HUES48 (cell line): ENCODE results near the gene PARVG.

Source experiments
- H3K27ac ChIP-seq: one replicate; pipeline ENCODE4 v1.7.0; 2013; ENCODE audit warnings: low read depth, low read length, inconsistent platforms
- H3K27me3 ChIP-seq: 2 replicates; pipeline ENCODE4 v1.6.1; 2013; ENCODE audit warnings: mild to moderate bottlenecking, low read length; ENCODE audit not compliant: control insufficient read depth, insufficient read depth
- H3K36me3 ChIP-seq: 2 replicates; pipeline ENCODE4 v1.6.1; 2013; ENCODE audit warnings: low read length; ENCODE audit not compliant: control insufficient read depth, insufficient read depth
- H3K4me1 ChIP-seq: 2 replicates; pipeline ENCODE4 v1.6.1; 2013; ENCODE audit warnings: mild to moderate bottlenecking, low read length; ENCODE audit not compliant: control insufficient read depth, insufficient read depth
- H3K4me3 ChIP-seq: 2 replicates; pipeline ENCODE4 v1.5.1; 2013; ENCODE audit warnings: mild to moderate bottlenecking, low read depth, low read length
- H3K9ac ChIP-seq: 2 replicates; pipeline ENCODE4 v1.6.1; 2013; ENCODE audit warnings: mild to moderate bottlenecking, low read depth, low read length, moderate library complexity
- H3K9me3 ChIP-seq: 2 replicates; pipeline ENCODE4 v1.6.1; 2013; ENCODE audit warnings: low read length; ENCODE audit not compliant: control insufficient read depth, insufficient read depth

The PARVG gene

GRCh38 chr22:44213489-44214043 is 32.8 kb downstream of the PARVG start:
- Histone ChIP-seq H3K27ac (no peak overlapping the region), H3K9ac (no peak overlapping the region), H3K36me3 (no peaks in the 10 kb centered on the region), H3K27me3 (no peaks in the 10 kb centered on the region; the same call in 1 of the 2 replicates), H3K4me3 (no peak overlapping the region), H3K4me1 (no peaks in the 10 kb centered on the region), H3K9me3 (no peaks in the 10 kb centered on the region)

- Histone ChIP-seq H3K36me3 (no peaks in the 10 kb centered on the region), H3K4me1 (no peaks in the 10 kb centered on the region), H3K9ac (no peak overlapping the region), H3K4me3 (no peak overlapping the region), H3K27ac (no peak overlapping the region), H3K27me3 (no peaks in the 10 kb centered on the region; the same call in 1 of the 2 replicates), H3K9me3 (no peaks in the 10 kb centered on the region)
These were observed 33.5 kb downstream of the PARVG start for GRCh38 chr22:44214187-44214586.

- Histone ChIP-seq H3K4me3 (no peak overlapping the region), H3K9ac (no peak overlapping the region)
These were observed 34.0 kb downstream of the PARVG start for GRCh38 chr22:44214764-44215163.

GRCh38 chr22:44215287-44215686 is 34.6 kb downstream of the PARVG start:
- Histone ChIP-seq H3K4me1 (no peaks in the 10 kb centered on the region), H3K4me3 (no peak overlapping the region), H3K27ac (no peak overlapping the region), H3K27me3 (no peaks in the 10 kb centered on the region; the same call in 1 of the 2 replicates), H3K9me3 (no peaks in the 10 kb centered on the region), H3K9ac (no peak overlapping the region), H3K36me3 (no peaks in the 10 kb centered on the region)

More at GRCh38 chr22:44214764-44215163, 34.0 kb downstream of the PARVG start:
- Histone ChIP-seq H3K27ac (no peak overlapping the region), H3K36me3 (no peaks in the 10 kb centered on the region), H3K9me3 (no peaks in the 10 kb centered on the region), H3K27me3 (no peaks in the 10 kb centered on the region; the same call in 1 of the 2 replicates), H3K4me1 (no peaks in the 10 kb centered on the region)

- no peaks in the 10 kb centered on the region for H3K4me1 ChIP-seq
- H3K9me3 ChIP-seq = no peaks in the 10 kb centered on the region
- no peak overlapping the region for H3K27ac ChIP-seq
- no peak overlapping the region for H3K9ac ChIP-seq
- no peaks in the 10 kb centered on the region for H3K27me3 ChIP-seq
- H3K36me3 ChIP-seq = no peaks in the 10 kb centered on the region
- no peak overlapping the region for H3K4me3 ChIP-seq
These were observed 36.6 kb downstream of the PARVG start for GRCh38 chr22:44217346-44217745.

- no peaks in the 10 kb centered on the region for H3K36me3 ChIP-seq
- no peaks in the 10 kb centered on the region for H3K4me1 ChIP-seq
- no peak overlapping the region for H3K9ac ChIP-seq
- H3K4me3 ChIP-seq = no peak overlapping the region
- H3K27me3 ChIP-seq = no peaks in the 10 kb centered on the region
- H3K9me3 ChIP-seq = no peaks in the 10 kb centered on the region
- H3K27ac ChIP-seq = no peak overlapping the region
These were observed 37.3 kb downstream of the PARVG start for GRCh38 chr22:44218071-44218470.

- H3K9ac ChIP-seq = no peak overlapping the region
- H3K9me3 ChIP-seq = no peaks in the 10 kb centered on the region
- H3K4me1 ChIP-seq = no peaks in the 10 kb centered on the region
- no peaks in the 10 kb centered on the region for H3K27me3 ChIP-seq
- no peaks in the 10 kb centered on the region for H3K36me3 ChIP-seq
- no peak overlapping the region for H3K27ac ChIP-seq
- no peak overlapping the region for H3K4me3 ChIP-seq
These were observed 38.6 kb downstream of the PARVG start for GRCh38 chr22:44219101-44219870.

GRCh38 chr22:44220727-44221680 is 40.3 kb downstream of the PARVG start:
- no peaks in the 10 kb centered on the region for H3K4me1 ChIP-seq
- no peaks in the 10 kb centered on the region for H3K36me3 ChIP-seq
- H3K4me3 ChIP-seq = no peak overlapping the region
- H3K9me3 ChIP-seq = no peaks in the 10 kb centered on the region
- no peak overlapping the region for H3K9ac ChIP-seq
- H3K27ac ChIP-seq = no peak overlapping the region
- no peaks in the 10 kb centered on the region for H3K27me3 ChIP-seq

GRCh38 chr22:44221710-44222475 is 41.2 kb downstream of the PARVG start:
- H3K4me3 ChIP-seq = no peak overlapping the region
- H3K9ac ChIP-seq = no peak overlapping the region
- no peaks in the 10 kb centered on the region for H3K27me3 ChIP-seq

GRCh38 chr22:44224166-44224565 is 43.4 kb downstream of the PARVG start:
- no peaks in the 10 kb centered on the region for H3K4me1 ChIP-seq
- H3K36me3 ChIP-seq = no peaks in the 10 kb centered on the region
- no peaks in the 10 kb centered on the region for H3K9me3 ChIP-seq
- H3K27ac ChIP-seq = no peak overlapping the region
- H3K27me3 ChIP-seq = no peaks in the 10 kb centered on the region
- no peak overlapping the region for H3K9ac ChIP-seq
- no peak overlapping the region for H3K4me3 ChIP-seq

More at GRCh38 chr22:44221710-44222475, 41.2 kb downstream of the PARVG start:
- H3K4me1 ChIP-seq = no peaks in the 10 kb centered on the region
- no peaks in the 10 kb centered on the region for H3K9me3 ChIP-seq
- no peaks in the 10 kb centered on the region for H3K36me3 ChIP-seq
- H3K27ac ChIP-seq = no peak overlapping the region
